ENCODE results near the gene RASGEF1B.

DNA sequence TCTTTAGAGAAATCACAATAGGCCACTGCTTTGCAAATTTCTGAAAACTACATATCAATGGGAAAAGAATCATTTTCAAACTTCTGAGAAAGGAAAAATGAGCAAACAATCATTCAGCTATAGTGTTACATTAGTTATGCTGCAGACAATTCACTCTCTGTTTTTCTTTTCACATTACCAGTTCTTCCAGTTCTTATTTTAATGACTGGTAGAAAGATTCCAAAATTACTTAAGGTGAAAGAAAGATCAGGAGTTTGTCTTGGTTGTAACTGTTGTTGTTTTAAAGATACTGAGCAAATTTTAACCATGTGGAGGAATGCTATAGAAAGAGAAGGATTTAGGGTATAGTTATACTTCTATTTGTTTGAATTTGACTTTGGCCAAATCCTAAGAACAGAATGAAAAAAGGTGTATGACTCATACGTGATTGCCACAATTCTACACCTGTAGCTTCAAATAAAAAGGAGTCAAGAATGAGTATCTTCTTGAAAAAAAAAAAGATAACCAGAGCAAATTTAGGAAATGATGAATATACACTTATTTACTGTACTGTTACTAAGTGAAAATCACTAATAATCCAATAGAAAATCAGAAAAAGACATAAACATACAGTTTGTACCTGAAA, 21.0 kb upstream of the RASGEF1B start:
- TF ChIP-seq, protein P1, sequence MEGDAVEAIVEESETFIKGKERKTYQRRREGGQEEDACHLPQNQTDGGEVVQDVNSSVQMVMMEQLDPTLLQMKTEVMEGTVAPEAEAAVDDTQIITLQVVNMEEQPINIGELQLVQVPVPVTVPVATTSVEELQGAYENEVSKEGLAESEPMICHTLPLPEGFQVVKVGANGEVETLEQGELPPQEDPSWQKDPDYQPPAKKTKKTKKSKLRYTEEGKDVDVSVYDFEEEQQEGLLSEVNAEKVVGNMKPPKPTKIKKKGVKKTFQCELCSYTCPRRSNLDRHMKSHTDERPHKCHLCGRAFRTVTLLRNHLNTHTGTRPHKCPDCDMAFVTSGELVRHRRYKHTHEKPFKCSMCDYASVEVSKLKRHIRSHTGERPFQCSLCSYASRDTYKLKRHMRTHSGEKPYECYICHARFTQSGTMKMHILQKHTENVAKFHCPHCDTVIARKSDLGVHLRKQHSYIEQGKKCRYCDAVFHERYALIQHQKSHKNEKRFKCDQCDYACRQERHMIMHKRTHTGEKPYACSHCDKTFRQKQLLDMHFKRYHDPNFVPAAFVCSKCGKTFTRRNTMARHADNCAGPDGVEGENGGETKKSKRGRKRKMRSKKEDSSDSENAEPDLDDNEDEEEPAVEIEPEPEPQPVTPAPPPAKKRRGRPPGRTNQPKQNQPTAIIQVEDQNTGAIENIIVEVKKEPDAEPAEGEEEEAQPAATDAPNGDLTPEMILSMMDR (IDR thresholded peaks at IDR 0.05; ENCODE audit: low read depth, low read length) = no peak
- no peak for TF ChIP-seq EZH2phosphoT487 (IDR thresholded peaks at IDR 0.05; ENCODE audit: low read depth)
